GM23248 (cell line): ENCODE measurements around the gene ENTREP1.

ENCODE experiments used
- EZH2 ChIP-seq: fragments of 200-600 bp; sonication (generic); IDR thresholded peaks from 2 replicates; pipeline ENCODE4 v1.6.1; 2018; ENCODE audit warnings: antibody characterized with exemption, mild to moderate bottlenecking; ENCODE audit not compliant: insufficient read depth, poor library complexity, severe bottlenecking
- EZH2phosphoT487 ChIP-seq: fragments of 200-600 bp; sonication (generic); IDR thresholded peaks from 2 replicates; pipeline ENCODE4 v1.6.1; 2018; ENCODE audit warnings: antibody characterized with exemption, moderate library complexity, mild to moderate bottlenecking, low read depth; ENCODE audit not compliant: insufficient read depth

GRCh38 chr9:69279733-69280132 is 45.3 kb upstream of the ENTREP1 start:
- TF ChIP-seq EZH2 (no peak), EZH2phosphoT487 (no peak)
